RWPE2 (cell line): Measurements from ENCODE around the gene OGDHL.

Source experiments
- ATAC-seq: fragments of 200-7000 bp; cut with Tn5 transposase; 3 replicates; pipeline ENCODE4 v1.9.1; 2021; ENCODE audit warnings: low read depth
- DNase-seq: peaks from one replicate; pipeline ENCODE4 v3.0.0-alpha.2; 2020; ENCODE audit warnings: low spot score
- H3K27ac ChIP-seq: fragments of 450-650 bp; 2 replicates; pipeline ENCODE4 v1.5.1; 2017; ENCODE audit warnings: mild to moderate bottlenecking; ENCODE audit not compliant: poor library complexity, severe bottlenecking
- H3K27me3 ChIP-seq: fragments of 250-450 bp; sonication (Bioruptor Pico); 2 replicates; pipeline ENCODE4 v1.5.1; 2021; ENCODE audit warnings: mild to moderate bottlenecking, moderate library complexity; ENCODE audit not compliant: insufficient read depth, poor library complexity, severe bottlenecking
- H3K36me3 ChIP-seq: fragments of 250-450 bp; sonication (Bioruptor Pico); 2 replicates; pipeline ENCODE4 v1.5.1; 2020; ENCODE audit warnings: low read depth, mild to moderate bottlenecking, moderate library complexity
- H3K4me1 ChIP-seq: fragments of 250-450 bp; sonication (Bioruptor Pico); 2 replicates; pipeline ENCODE4 v1.5.1; 2021; ENCODE audit warnings: mild to moderate bottlenecking, moderate library complexity; ENCODE audit not compliant: insufficient read depth, poor library complexity, severe bottlenecking
- H3K4me3 ChIP-seq: fragments of 250-450 bp; sonication (Bioruptor Pico); 2 replicates; pipeline ENCODE4 v1.5.1; 2021; ENCODE audit warnings: mild to moderate bottlenecking, moderate library complexity; ENCODE audit not compliant: severe bottlenecking
- H3K9me3 ChIP-seq: fragments of 250-450 bp; sonication (Bioruptor Pico); 2 replicates; pipeline ENCODE4 v1.5.1; 2021; ENCODE audit warnings: mild to moderate bottlenecking, moderate library complexity; ENCODE audit not compliant: severe bottlenecking
- TF ChIP-seq, protein P1 (sequence below): fragments of 450-650 bp; IDR thresholded peaks from one replicate; pipeline ENCODE4 v1.5.1; 2017; ENCODE audit warnings: mild to moderate bottlenecking, moderate library complexity; ENCODE audit not compliant: poor library complexity, severe bottlenecking

The OGDHL gene

DNA sequence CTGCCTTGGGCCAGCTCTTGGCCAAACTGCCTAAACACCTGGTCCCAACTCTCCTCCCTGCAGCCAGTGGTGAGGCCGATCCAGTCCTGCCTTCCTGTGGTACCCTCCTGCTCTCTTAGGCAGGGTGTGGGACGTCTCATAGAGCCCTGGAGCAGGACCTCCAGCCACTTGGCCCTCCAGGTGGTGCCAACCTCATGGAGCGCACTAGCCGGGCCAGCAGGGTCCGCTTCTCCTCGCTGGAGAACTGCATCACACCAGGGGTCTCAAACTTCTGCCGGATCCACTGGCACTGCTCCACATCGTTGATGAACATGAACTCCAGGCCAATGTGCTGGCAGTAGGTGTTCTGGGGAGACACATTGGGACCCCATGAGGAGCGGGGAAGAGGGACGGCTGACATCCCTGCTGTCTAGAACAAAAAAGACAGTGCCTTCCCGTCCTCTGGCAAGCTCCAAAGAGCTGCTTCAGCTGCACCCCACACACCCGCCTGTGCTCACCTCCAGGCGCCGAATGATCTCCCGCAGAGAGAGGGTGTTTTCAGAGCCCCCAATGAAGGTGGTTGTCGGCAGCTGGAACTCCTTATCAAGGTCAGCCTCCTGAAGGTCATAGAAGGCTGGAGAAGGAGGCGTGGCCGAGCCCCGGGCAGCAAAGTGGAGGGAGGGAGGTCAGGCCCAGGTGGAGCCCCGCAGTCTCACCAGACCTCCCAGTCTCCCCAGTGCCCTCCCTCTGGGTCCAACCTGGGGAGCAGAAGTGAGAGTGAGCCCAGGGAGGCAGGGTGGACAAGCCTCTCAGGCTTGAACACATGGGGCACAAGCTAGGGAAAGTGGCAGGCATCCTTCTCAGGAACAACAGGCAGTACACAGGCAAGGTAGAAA, 10.2 kb downstream of the OGDHL start:
- Histone ChIP-seq H3K27me3 (no peaks in the 10 kb centered on the region), H3K9me3 (no peaks in the 10 kb centered on the region), H3K4me1 (no peaks in the 10 kb centered on the region), H3K27ac (no peak overlapping the region), H3K36me3 (no peaks in the 10 kb centered on the region), H3K4me3 (no peak overlapping the region)
- TF ChIP-seq, protein P1, sequence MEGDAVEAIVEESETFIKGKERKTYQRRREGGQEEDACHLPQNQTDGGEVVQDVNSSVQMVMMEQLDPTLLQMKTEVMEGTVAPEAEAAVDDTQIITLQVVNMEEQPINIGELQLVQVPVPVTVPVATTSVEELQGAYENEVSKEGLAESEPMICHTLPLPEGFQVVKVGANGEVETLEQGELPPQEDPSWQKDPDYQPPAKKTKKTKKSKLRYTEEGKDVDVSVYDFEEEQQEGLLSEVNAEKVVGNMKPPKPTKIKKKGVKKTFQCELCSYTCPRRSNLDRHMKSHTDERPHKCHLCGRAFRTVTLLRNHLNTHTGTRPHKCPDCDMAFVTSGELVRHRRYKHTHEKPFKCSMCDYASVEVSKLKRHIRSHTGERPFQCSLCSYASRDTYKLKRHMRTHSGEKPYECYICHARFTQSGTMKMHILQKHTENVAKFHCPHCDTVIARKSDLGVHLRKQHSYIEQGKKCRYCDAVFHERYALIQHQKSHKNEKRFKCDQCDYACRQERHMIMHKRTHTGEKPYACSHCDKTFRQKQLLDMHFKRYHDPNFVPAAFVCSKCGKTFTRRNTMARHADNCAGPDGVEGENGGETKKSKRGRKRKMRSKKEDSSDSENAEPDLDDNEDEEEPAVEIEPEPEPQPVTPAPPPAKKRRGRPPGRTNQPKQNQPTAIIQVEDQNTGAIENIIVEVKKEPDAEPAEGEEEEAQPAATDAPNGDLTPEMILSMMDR: no peak
- DNase-seq: no peak
- no peak for ATAC-seq

DNA sequence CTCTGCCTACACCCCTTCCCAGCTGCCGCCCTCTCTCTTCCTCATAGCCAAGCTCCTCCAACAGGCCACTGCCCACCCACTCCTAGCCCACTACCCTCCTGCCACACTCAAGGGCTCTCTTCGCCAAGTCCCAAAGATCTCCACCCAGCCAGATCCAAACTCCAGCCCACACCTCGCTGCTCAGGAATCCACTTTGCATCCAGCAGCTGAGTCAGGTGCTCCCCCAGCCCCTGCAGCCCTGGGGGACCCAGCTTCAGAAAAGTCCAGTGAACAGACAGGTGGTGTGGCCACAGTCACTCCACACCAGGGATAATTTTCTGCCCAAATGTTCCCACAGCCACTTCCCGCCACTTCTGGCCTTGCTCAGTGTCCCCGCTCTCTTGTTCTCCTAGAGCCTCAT, 10.9 kb downstream of the OGDHL start:
- DNase-seq (no peak), ATAC-seq (no peak)
- TF ChIP-seq, protein P1: no peak
- Histone ChIP-seq H3K4me1 (no peaks in the 10 kb centered on the region), H3K27me3 (no peaks in the 10 kb centered on the region), H3K9me3 (no peaks in the 10 kb centered on the region), H3K36me3 (no peaks in the 10 kb centered on the region), H3K4me3 (no peak overlapping the region), H3K27ac (no peak overlapping the region)

DNA sequence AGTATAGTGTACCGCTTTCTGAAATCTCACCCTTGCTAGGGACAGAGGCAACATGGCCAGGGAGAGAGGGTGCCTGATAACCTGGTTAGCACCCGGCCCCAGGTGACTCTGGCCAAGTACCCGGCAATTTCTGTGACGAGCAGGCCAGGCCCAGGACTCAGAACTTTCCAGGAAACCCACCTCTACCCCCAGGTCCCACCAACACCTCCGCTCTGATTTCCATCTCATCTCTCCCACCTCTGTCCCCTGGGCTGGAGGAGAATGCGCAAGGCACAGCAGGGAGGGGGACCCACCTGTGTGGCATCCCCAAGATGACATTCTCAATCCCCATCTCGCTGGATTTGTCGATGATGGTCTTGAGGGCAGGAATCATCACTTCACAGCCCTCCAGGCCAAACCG, 11.6 kb downstream of the OGDHL start:
- TF ChIP-seq, protein P1: no peak
- Histone ChIP-seq H3K27me3 (no peaks in the 10 kb centered on the region), H3K36me3 (no peaks in the 10 kb centered on the region), H3K4me3 (no peak overlapping the region), H3K27ac (no peak overlapping the region), H3K9me3 (no peaks in the 10 kb centered on the region), H3K4me1 (no peaks in the 10 kb centered on the region)
- no peak for DNase-seq
- no peak for ATAC-seq

DNA sequence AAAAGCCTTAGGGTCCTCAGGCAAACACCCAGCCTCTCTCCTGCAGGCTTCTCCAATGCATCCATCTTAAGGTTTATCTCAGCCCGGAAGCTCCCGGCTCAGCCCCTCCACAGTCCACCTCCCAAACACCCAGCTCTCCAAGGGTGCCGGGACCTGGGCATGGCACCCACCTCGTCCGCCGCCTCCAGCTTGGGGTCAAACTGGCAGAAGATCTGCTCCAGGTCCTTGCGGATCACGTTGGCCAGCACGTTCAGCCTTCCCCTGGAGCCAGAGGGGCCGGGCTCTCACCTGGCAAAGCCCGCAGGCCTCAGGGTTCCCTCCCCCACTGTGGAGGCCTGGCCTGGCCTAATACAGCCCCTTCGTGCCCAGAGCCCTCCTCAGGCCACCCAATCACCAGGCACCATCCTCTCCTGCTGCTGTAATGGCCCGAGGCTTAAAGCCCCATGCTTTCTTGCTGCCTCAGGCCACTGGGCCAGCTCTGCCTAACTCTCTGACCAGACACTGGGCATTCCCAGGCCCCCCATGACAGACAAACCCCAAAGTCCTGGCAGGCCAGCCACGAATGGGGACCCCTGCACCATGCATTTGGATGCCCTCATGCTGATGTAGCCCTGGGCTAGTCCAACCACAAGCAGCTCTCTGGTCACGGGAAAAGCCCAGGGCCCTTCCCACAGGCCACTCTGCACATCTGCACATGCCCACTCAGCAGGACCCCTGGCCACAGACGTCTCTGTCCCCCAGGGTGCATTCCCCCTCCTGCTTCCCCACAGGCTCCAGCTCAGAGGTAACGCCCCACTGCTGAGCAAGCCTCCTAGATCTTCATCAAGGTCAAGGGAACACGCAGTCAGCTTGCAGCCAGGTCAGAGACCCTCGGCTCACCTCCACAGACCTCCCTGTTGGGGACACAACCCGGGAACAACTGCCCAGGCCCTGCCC, 12.3 kb downstream of the OGDHL start:
- TF ChIP-seq, protein P1: no peak
- Histone ChIP-seq H3K9me3 (no peaks in the 10 kb centered on the region), H3K27me3 (no peaks in the 10 kb centered on the region), H3K36me3 (no peaks in the 10 kb centered on the region), H3K27ac (no peak overlapping the region), H3K4me3 (no peak overlapping the region), H3K4me1 (no peaks in the 10 kb centered on the region)
- no peak for DNase-seq
- no peak for ATAC-seq
